Measurements from ENCODE around the gene BCAP31. TPM values are rescaled to one million over a fixed set of nuclear protein-coding genes. Genes with fewer than 3 reads are reported as not detected.
"Not testable (repeated sequence)": the region's sequence is repeated elsewhere in the genome, so short reads cannot be mapped to it uniquely, and the experiment has no call there.

Gene BCAP31
- total and polyA plus RNA-seq, 2 donors (not counting 1 experiment from before 2014, with no cell fraction given) = 94.0 to 133 TPM

GRCh38 chrX:153700376-153700945, 23.7 kb downstream of the BCAP31 start:
- DNase-seq (ENCODE audit: low read depth in 2 of 2) = no peak
- Histone ChIP-seq H3K79me2 (ENCODE audit: control insufficient read depth, insufficient read depth, low read length) (no peaks in the 10 kb centered on the region), H3K27me3 (ENCODE audit: control insufficient read depth, insufficient read depth, low read length) (no peaks in the 10 kb centered on the region), H3K27ac (ENCODE audit: insufficient read depth, low read length) (no peak overlapping the region), H3K9ac (ENCODE audit: insufficient read depth, low read length) (no peak overlapping the region), H3K4me1 (ENCODE audit: control insufficient read depth, extremely low read depth, insufficient read depth, low read length) (no peaks in the 10 kb centered on the region), H3K9me3 (ENCODE audit: control insufficient read depth, insufficient read depth, low read depth, low read length) (no peaks in the 10 kb centered on the region), H3K4me3 (replicated peaks in 1 of 4; ENCODE audit: control extremely low read depth in 1 of 4, insufficient read depth in 1 of 4, low read depth in 3 of 4, low read length in 4 of 4) (no peak overlapping the region), H4K20me1 (ENCODE audit: control insufficient read depth, extremely low read depth, insufficient read depth, low read length) (no peaks in the 10 kb centered on the region), H3K36me3 (ENCODE audit: control insufficient read depth, insufficient read depth, low read length) (peaks cover 1% of the 10 kb centered on the region), H2AFZ (ENCODE audit: low read length) (no peak overlapping the region), H3K4me2 (ENCODE audit: extremely low read depth, insufficient read depth, low read length) (no peak overlapping the region)
- TF ChIP-seq EZH2 (IDR thresholded peaks at IDR 0.05; ENCODE audit: low read length, missing control alignments) (no peak), CTCF (conservative IDR thresholded peaks at IDR 0.05 in 1 of 2, IDR thresholded peaks at IDR 0.05 in 1 of 2; ENCODE audit: low read depth in 1 of 2, low read length in 2 of 2) (no peak)

GRCh38 chrX:153699784-153700371, 24.3 kb downstream of the BCAP31 start:
- not testable (repeated sequence) for H3K9me3 ChIP-seq (ENCODE audit: control insufficient read depth, insufficient read depth, low read depth, low read length); H3K9ac ChIP-seq (ENCODE audit: insufficient read depth, low read length); DNase-seq (ENCODE audit: low read depth in 2 of 2); H3K4me3 ChIP-seq (replicated peaks in 1 of 4; ENCODE audit: control extremely low read depth in 1 of 4, insufficient read depth in 1 of 4, low read depth in 3 of 4, low read length in 4 of 4); H3K27ac ChIP-seq (ENCODE audit: insufficient read depth, low read length); H3K4me1 ChIP-seq (ENCODE audit: control insufficient read depth, extremely low read depth, insufficient read depth, low read length); H3K36me3 ChIP-seq (ENCODE audit: control insufficient read depth, insufficient read depth, low read length); H3K79me2 ChIP-seq (ENCODE audit: control insufficient read depth, insufficient read depth, low read length); H2AFZ ChIP-seq (ENCODE audit: low read length); H3K4me2 ChIP-seq (ENCODE audit: extremely low read depth, insufficient read depth, low read length); H4K20me1 ChIP-seq (ENCODE audit: control insufficient read depth, extremely low read depth, insufficient read depth, low read length); H3K27me3 ChIP-seq (ENCODE audit: control insufficient read depth, insufficient read depth, low read length)

- not testable (repeated sequence) for H3K4me1 ChIP-seq (ENCODE audit: control insufficient read depth, extremely low read depth, insufficient read depth, low read length); H4K20me1 ChIP-seq (ENCODE audit: control insufficient read depth, extremely low read depth, insufficient read depth, low read length); H3K79me2 ChIP-seq (ENCODE audit: control insufficient read depth, insufficient read depth, low read length); H3K27ac ChIP-seq (ENCODE audit: insufficient read depth, low read length); H3K36me3 ChIP-seq (ENCODE audit: control insufficient read depth, insufficient read depth, low read length); H2AFZ ChIP-seq (ENCODE audit: low read length); DNase-seq (ENCODE audit: low read depth in 2 of 2); H3K9me3 ChIP-seq (ENCODE audit: control insufficient read depth, insufficient read depth, low read depth, low read length); H3K4me3 ChIP-seq (replicated peaks in 1 of 4; ENCODE audit: control extremely low read depth in 1 of 4, insufficient read depth in 1 of 4, low read depth in 3 of 4, low read length in 4 of 4); H3K9ac ChIP-seq (ENCODE audit: insufficient read depth, low read length); H3K4me2 ChIP-seq (ENCODE audit: extremely low read depth, insufficient read depth, low read length); H3K27me3 ChIP-seq (ENCODE audit: control insufficient read depth, insufficient read depth, low read length)
Measured at GRCh38 chrX:153699210-153699783, 24.9 kb downstream of the BCAP31 start.
